HG03108 (cell line): ENCODE results near the gene OR4N5.

ENCODE experiments used
- ATAC-seq: cut with Tn5 transposase; IDR thresholded peaks from one replicate; pipeline ENCODE4 v1.9.1; 2021; ENCODE audit warnings: moderate library complexity; ENCODE audit not compliant: unreplicated experiment

Gene OR4N5

DNA sequence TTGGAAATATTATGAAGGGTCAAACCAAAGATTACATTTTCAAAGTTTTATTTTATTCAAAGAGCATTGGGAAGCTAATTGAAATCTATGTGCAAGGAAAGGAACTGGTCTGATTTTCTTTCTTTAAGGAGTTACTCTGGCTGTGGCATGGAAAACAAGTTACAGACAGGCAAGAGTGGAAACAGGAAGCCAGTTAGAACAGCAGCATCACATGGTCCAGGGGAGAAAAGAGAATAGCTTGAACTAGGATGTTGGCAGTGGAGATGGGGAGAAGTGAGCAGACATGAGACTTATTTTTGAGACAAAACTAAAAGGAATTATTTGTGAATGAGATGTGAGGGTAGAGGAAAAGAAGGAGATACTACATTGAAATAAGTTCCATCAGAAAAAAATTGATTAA is 55.5 kb downstream of the OR4N5 start:
- ATAC-seq = no peak
